H9 (cell line): ENCODE results near the gene NADSYN1. TPM values are rescaled to one million over a fixed set of nuclear protein-coding genes. Genes with fewer than 3 reads are reported as not detected.

Source experiments
- DNase-seq: peaks from one replicate; pipeline ENCODE4 v3.0.0-alpha.2; 2017
- H2AFZ ChIP-seq: one replicate; pipeline ENCODE4 v1.6.1; 2013; ENCODE audit warnings: mild to moderate bottlenecking, low read length, control low read depth, moderate library complexity
- H2AK5ac ChIP-seq: 2 replicates; pipeline ENCODE4 v1.6.1; 2013; ENCODE audit warnings: low read length, control low read depth, mixed read lengths; ENCODE audit not compliant: insufficient read length
- H2BK120ac ChIP-seq: one replicate; pipeline ENCODE4 v1.6.1; 2013; ENCODE audit warnings: low read depth, mild to moderate bottlenecking, low read length, control low read depth, inconsistent platforms; ENCODE audit not compliant: poor library complexity, severe bottlenecking
- H2BK12ac ChIP-seq: 2 replicates; pipeline ENCODE4 v1.6.1; 2013; ENCODE audit warnings: low read length, control low read depth, mixed read lengths, low read depth; ENCODE audit not compliant: insufficient read length
- H2BK15ac ChIP-seq: 2 replicates; pipeline ENCODE4 v1.6.1; 2013; ENCODE audit warnings: low read depth, low read length, control low read depth
- H2BK20ac ChIP-seq: one replicate; pipeline ENCODE4 v1.6.1; 2013; ENCODE audit warnings: low read depth, mild to moderate bottlenecking, low read length, control low read depth, inconsistent platforms; ENCODE audit not compliant: poor library complexity, severe bottlenecking
- H2BK5ac ChIP-seq: 2 replicates; pipeline ENCODE4 v1.6.1; 2013; ENCODE audit warnings: low read length, control low read depth, mixed read lengths; ENCODE audit not compliant: insufficient read length
- H3K14ac ChIP-seq: 2 replicates; pipeline ENCODE4 v1.6.1; 2013; ENCODE audit warnings: low read length, control low read depth; ENCODE audit not compliant: insufficient read depth
- H3K18ac ChIP-seq: 2 replicates; pipeline ENCODE4 v1.6.1; 2013; ENCODE audit warnings: low read depth, mild to moderate bottlenecking, mixed read lengths, low read length, control low read depth; ENCODE audit not compliant: insufficient read length
- H3K23ac ChIP-seq: 2 replicates; pipeline ENCODE4 v1.6.1; 2013; ENCODE audit warnings: low read length, control low read depth, mixed read lengths, low read depth; ENCODE audit not compliant: insufficient read length
- H3K23me2 ChIP-seq: 2 replicates; pipeline ENCODE4 v1.6.1; 2013; ENCODE audit warnings: low read depth, mild to moderate bottlenecking, mixed read lengths, low read length, control low read depth; ENCODE audit not compliant: insufficient read length, poor library complexity, severe bottlenecking
- H3K27ac ChIP-seq: 2 replicates; pipeline ENCODE4 v1.5.1; 2013; ENCODE audit warnings: low read length, control low read depth, mixed read lengths, low read depth; ENCODE audit not compliant: insufficient read length
- H3K27me3 ChIP-seq: 2 replicates; pipeline ENCODE4 v1.6.1; 2013; ENCODE audit warnings: low read length, control low read depth, inconsistent platforms; ENCODE audit not compliant: insufficient read depth
- H3K4ac ChIP-seq: 2 replicates; pipeline ENCODE4 v1.6.1; 2013; ENCODE audit warnings: low read depth, mild to moderate bottlenecking, control low read depth, inconsistent platforms, low read length, moderate library complexity
- H3K4me1 ChIP-seq: 2 replicates; pipeline ENCODE4 v1.6.1; 2013; ENCODE audit warnings: low read length, control low read depth, inconsistent platforms; ENCODE audit not compliant: insufficient read depth
- H3K4me2 ChIP-seq: 2 replicates; pipeline ENCODE4 v1.6.1; 2013; ENCODE audit warnings: low read length, control low read depth, mixed read lengths; ENCODE audit not compliant: insufficient read length, insufficient read depth
- H3K56ac ChIP-seq: 2 replicates; pipeline ENCODE4 v1.6.1; 2013; ENCODE audit warnings: low read depth, mild to moderate bottlenecking, mixed read lengths, low read length, control low read depth; ENCODE audit not compliant: insufficient read length
- H3K79me1 ChIP-seq: 2 replicates; pipeline ENCODE4 v1.6.1; 2013; ENCODE audit warnings: low read depth, mild to moderate bottlenecking, moderate library complexity, low read length, control low read depth, inconsistent platforms; ENCODE audit not compliant: insufficient read depth, poor library complexity, severe bottlenecking
- H3K79me2 ChIP-seq: 2 replicates; pipeline ENCODE4 v1.6.1; 2013; ENCODE audit warnings: low read length, control low read depth, inconsistent platforms; ENCODE audit not compliant: insufficient read depth
- H3K9ac ChIP-seq: 2 replicates; pipeline ENCODE4 v1.6.1; 2013; ENCODE audit warnings: low read length, control low read depth, mixed read lengths; ENCODE audit not compliant: insufficient read length; ENCODE audit errors: extremely low read depth
- H3K9me3 ChIP-seq: one replicate; pipeline ENCODE4 v1.6.1; 2013; ENCODE audit warnings: low read depth, low read length, inconsistent platforms; ENCODE audit not compliant: control insufficient read depth
- H3T11ph ChIP-seq: one replicate; pipeline ENCODE4 v1.6.1; 2013; ENCODE audit warnings: mild to moderate bottlenecking, low read length, control low read depth, inconsistent platforms
- H4K20me1 ChIP-seq: one replicate; pipeline ENCODE4 v1.6.1; 2013; ENCODE audit not compliant: control insufficient read depth, insufficient read length, insufficient read depth
- H4K5ac ChIP-seq: 2 replicates; pipeline ENCODE4 v1.6.1; 2013; ENCODE audit warnings: low read depth, mild to moderate bottlenecking, mixed read lengths, low read length, control low read depth; ENCODE audit not compliant: insufficient read length
- H4K8ac ChIP-seq: replicated peaks from 2 replicates; pipeline ENCODE4 v1.6.1; 2013; ENCODE audit warnings: low read length, control low read depth, mixed read lengths, low read depth; ENCODE audit not compliant: insufficient read length
- H4K91ac ChIP-seq: 2 replicates; pipeline ENCODE4 v1.6.1; 2013; ENCODE audit warnings: low read depth, mild to moderate bottlenecking, moderate library complexity, mixed read lengths, low read length, control low read depth; ENCODE audit not compliant: insufficient read length
- H3K27ac Mint-ChIP-seq, 3 experiments: 2 replicates in 2 of 3; 3 replicates in 1 of 3; pipeline ENCODE4 v1.8.0; 2020 to 2021; ENCODE audit warnings: mixed read lengths in 3 of 3, mild to moderate bottlenecking in 1 of 3, moderate library complexity in 1 of 3
- H3K27me3 Mint-ChIP-seq: 2 replicates; pipeline ENCODE4 v1.8.0; 2021; ENCODE audit warnings: low read depth, mild to moderate bottlenecking, moderate library complexity, mixed read lengths
- H3K36me3 Mint-ChIP-seq, 3 experiments: 2 replicates in 2 of 3; 3 replicates in 1 of 3; pipeline ENCODE4 v1.8.0; 2020 to 2021; ENCODE audit warnings: low read depth in 3 of 3, mixed read lengths in 3 of 3; ENCODE audit not compliant: insufficient read depth in 1 of 3
- H3K4me1 Mint-ChIP-seq, 2 experiments: 2 replicates each; pipeline ENCODE4 v1.8.0; 2020; ENCODE audit warnings: mixed read lengths in 2 of 2
- H3K4me3 Mint-ChIP-seq, 2 experiments: 2 replicates in 1 of 2; 3 replicates in 1 of 2; pipeline ENCODE4 v1.8.0; 2020 to 2021; ENCODE audit warnings: mild to moderate bottlenecking in 2 of 2, mixed read lengths in 2 of 2, moderate library complexity in 1 of 2
- H3K9me3 Mint-ChIP-seq, 2 experiments: 2 replicates in 1 of 2; 3 replicates in 1 of 2; pipeline ENCODE4 v1.8.0; 2020; ENCODE audit warnings: mild to moderate bottlenecking in 2 of 2, mixed read lengths in 2 of 2, moderate library complexity in 1 of 2
- WGBS: extraction: QIAGEN DNeasy Blood & Tissue Kit; methylation state at CpG from one replicate; pipeline ENCODE4 v1.1.7; 2013; ENCODE audit warnings: missing lambda C conversion rate, low lambda C conversion rate, mixed read lengths; ENCODE audit not compliant: insufficient read length; ENCODE audit errors: extremely low coverage; 5-methylcytosine and 5-hydroxymethylcytosine counted together
- total RNA-seq: library from RNA; stranded (reverse); gene quantifications from 2 replicates; pipeline ENCODE4 v1.2.1, GENCODE V29; 2021
- TF ChIP-seq, protein P1 (sequence below): fragments of 200-600 bp; sonication (generic); conservative IDR thresholded peaks from 3 replicates; pipeline ENCODE4 v1.8.0; 2021; ENCODE audit warnings: antibody characterized with exemption, mild to moderate bottlenecking

NADSYN1 gene
- total RNA-seq, 1 experiment from 2014 or later, result 44.2 TPM

DNA sequence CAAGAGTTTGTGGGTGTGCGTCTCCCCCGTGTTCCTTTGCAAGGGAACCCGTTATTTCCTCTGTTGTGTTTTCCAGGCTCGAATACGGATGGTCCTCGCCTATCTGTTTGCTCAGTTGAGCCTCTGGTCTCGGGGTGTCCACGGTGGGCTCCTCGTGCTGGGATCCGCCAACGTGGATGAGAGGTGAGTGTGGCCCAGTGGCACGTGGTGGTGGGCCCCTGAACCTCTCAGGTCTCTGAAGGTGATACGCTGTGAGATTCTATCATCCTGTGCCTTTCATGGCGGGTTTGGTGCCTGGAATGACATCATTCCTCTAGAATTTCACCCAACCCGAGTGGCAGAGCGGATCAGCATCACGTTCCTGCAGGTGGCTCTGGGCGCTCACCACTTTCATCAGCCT, 32.5 kb downstream of the NADSYN1 start:
- H2AFZ ChIP-seq, result no peak overlapping the region
- TF ChIP-seq, protein P1, sequence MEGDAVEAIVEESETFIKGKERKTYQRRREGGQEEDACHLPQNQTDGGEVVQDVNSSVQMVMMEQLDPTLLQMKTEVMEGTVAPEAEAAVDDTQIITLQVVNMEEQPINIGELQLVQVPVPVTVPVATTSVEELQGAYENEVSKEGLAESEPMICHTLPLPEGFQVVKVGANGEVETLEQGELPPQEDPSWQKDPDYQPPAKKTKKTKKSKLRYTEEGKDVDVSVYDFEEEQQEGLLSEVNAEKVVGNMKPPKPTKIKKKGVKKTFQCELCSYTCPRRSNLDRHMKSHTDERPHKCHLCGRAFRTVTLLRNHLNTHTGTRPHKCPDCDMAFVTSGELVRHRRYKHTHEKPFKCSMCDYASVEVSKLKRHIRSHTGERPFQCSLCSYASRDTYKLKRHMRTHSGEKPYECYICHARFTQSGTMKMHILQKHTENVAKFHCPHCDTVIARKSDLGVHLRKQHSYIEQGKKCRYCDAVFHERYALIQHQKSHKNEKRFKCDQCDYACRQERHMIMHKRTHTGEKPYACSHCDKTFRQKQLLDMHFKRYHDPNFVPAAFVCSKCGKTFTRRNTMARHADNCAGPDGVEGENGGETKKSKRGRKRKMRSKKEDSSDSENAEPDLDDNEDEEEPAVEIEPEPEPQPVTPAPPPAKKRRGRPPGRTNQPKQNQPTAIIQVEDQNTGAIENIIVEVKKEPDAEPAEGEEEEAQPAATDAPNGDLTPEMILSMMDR, result no peak
- DNase-seq, result no peak
- H3K4ac ChIP-seq, result no peak overlapping the region
- H3K4me1 ChIP-seq, result no peaks in the 10 kb centered on the region
- Mint-ChIP-seq H3K9me3 (no peaks in the 10 kb centered on the region), H3K4me1 (peaks cover 4 to 6% of the 10 kb centered on the region in 2 experiments; a peak in 3 of 4 replicates), H3K4me3 (no peak overlapping the region), H3K36me3 (peaks cover 30 to 72% (median 52%) of the 10 kb centered on the region in 3 experiments; a peak in 6 of 7 replicates), H3K27me3 (no peaks in the 10 kb centered on the region), H3K27ac (no peak overlapping the region)
- no peak overlapping the region for H2BK120ac ChIP-seq
- no peaks in the 10 kb centered on the region for H3K79me2 ChIP-seq
- no peak overlapping the region for H3K9ac ChIP-seq
- H3K14ac ChIP-seq, result no peak overlapping the region
- H3K23me2 ChIP-seq, result no peaks in the 10 kb centered on the region
- H3K9me3 ChIP-seq, result no peaks in the 10 kb centered on the region
- no peak overlapping the region for H4K8ac ChIP-seq
- H3K27me3 ChIP-seq, result no peaks in the 10 kb centered on the region
- no peak overlapping the region for H2BK5ac ChIP-seq
- H3K79me1 ChIP-seq, result no peaks in the 10 kb centered on the region
- no peak overlapping the region for H3K56ac ChIP-seq
- H4K20me1 ChIP-seq, result no peaks in the 10 kb centered on the region
- H3K18ac ChIP-seq, result no peak overlapping the region
- H3K23ac ChIP-seq, result no peak overlapping the region
- no peak overlapping the region for H3K27ac ChIP-seq
- no peak overlapping the region for H2BK20ac ChIP-seq
- no CpG with 5 or more reads among the region's 18 CpGs for WGBS
- H3K4me2 ChIP-seq, result no peak overlapping the region
- no peak overlapping the region for H4K91ac ChIP-seq
- no peak overlapping the region for H2BK12ac ChIP-seq
- H3T11ph ChIP-seq, result no peak overlapping the region
- no peak overlapping the region for H2BK15ac ChIP-seq
- no peak overlapping the region for H2AK5ac ChIP-seq
- no peak overlapping the region for H4K5ac ChIP-seq
